Measurements from ENCODE around the gene APOA1.
A peak's percentile ranks its signal among the peaks of the same experiment; 100 is the strongest.

The APOA1 gene

GRCh38 chr11:116837231-116838091, at the start of gene APOA1:
TSS of gene APOA1 (minus strand) at chr11:116837622. CDS start at chr11:116837387, 235 bp downstream.
- no peak for DNase-seq

GRCh38 chr11:116885951-116886655, 48.7 kb upstream of the APOA1 start:
- no peak for DNase-seq

- no peak for DNase-seq
Measured at GRCh38 chr11:116882386-116882785, 45.0 kb upstream of the APOA1 start.

- DNase-seq = no peak
Measured at GRCh38 chr11:116881143-116881542, 43.7 kb upstream of the APOA1 start.

- peak; percentile 32 to 47 for DNase-seq
Measured at GRCh38 chr11:116879800-116880625, 42.6 kb upstream of the APOA1 start.

GRCh38 chr11:116876656-116877055, 39.2 kb upstream of the APOA1 start:
- DNase-seq = no peak

DNA sequence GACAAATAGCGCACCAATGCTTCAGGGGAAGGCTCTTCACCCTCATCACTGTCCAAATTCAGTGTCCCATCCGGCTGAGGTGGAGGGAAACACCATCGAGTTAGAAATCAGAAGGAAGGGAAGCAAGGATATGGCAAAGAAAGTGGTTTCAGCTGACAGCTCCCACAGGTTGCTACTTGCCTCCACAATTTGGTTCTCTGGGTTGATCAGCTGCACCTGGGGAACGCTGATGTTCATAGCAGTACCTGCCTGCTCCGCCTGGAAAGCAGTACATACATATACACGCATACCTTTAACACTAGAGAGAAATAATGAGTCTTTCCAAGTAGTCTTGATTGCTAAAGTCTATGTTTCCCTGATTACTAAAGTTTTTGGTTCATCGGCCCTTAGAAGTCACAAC, 37.8 kb upstream of the APOA1 start:
- no peak for DNase-seq

GRCh38 chr11:116874251-116874650, 36.8 kb upstream of the APOA1 start:
- no peak for DNase-seq

- no peak for DNase-seq
Measured at GRCh38 chr11:116873381-116873780, 36.0 kb upstream of the APOA1 start.

DNA sequence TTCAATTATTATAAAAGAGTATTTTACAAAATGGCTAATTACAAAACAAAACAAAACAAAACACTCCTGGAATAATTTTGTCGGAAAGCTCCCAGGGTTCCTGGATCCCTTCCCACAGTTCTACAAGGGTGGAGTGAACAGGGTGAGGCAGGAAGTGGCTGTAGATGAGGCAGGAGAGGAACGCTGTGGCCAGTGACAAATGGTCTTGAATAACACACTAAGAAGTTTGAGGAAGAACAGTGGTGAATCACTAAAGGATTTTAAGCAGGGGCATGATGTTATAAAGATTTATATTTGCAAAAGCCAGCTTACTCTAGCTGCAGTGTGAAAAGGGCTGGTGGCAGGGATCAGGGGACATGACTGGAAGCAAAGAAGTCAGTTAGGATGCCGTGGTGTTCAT, 33.8 kb upstream of the APOA1 start:
- no peak for DNase-seq

DNA sequence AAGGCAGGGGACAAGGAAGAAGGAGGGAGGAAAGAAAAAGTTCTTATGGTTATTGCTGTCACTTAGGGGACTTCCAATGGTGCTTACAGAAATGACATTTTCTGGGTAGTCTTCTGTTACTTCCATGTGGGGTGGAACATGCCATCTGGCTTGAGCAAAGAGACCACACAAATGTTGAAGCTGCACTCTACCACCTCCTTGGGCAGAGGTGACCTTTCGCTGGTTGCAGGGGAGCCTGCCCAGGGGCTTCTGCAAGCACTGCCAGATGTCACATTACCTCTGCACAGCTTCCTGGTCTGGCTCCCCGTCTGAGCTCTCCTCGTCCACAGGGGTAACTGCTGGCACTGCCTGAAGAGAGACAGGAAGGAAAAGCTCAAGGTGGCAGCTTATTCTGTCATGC, 32.6 kb upstream of the APOA1 start:
- DNase-seq = no peak

DNA sequence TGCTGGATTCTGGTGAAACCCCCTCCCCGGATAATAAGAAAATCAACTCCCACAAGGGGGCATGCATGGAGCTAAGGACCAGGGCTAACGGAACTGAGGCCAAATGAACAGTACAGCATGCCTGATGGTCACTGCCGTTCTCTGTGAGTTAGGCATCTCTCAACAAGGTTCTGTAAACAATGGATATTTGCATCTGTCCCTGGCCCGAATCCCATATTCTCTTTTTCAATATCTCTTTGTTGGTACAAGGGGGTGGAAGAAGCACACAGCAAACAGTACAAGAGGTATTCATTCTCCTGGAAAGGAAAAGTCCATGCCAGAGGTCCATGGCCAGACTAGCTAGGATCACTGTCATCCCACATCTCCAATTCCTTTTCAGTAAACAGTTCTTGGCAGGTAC, 32.2 kb upstream of the APOA1 start:
- DNase-seq = no peak

- no peak for DNase-seq
Measured at GRCh38 chr11:116868066-116868465, 30.6 kb upstream of the APOA1 start.

- DNase-seq = no peak
Measured at GRCh38 chr11:116867619-116868018, 30.2 kb upstream of the APOA1 start.

- DNase-seq = no peak
Measured at GRCh38 chr11:116866804-116867455, 29.5 kb upstream of the APOA1 start.

DNA sequence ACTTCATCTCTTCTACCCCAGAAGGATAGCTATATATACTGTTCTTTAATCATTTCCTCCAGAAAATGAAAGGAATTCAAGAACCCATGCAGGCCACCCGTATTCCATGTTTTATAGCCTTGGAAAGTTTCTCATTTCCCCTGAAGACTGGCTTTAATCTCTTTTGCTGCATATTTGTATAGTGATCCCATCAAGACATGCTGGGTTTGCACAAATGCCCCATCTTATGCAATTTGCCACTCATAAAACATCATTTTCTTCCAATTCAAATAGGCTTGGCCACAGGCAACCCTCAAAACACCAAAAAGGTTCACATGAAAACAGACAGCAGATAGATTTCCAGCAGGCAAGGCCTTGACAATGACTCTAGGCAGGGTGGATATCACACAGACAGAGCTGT, 28.3 kb upstream of the APOA1 start:
- no peak for DNase-seq

GRCh38 chr11:116864531-116864930, 27.1 kb upstream of the APOA1 start:
- no peak for DNase-seq

DNA sequence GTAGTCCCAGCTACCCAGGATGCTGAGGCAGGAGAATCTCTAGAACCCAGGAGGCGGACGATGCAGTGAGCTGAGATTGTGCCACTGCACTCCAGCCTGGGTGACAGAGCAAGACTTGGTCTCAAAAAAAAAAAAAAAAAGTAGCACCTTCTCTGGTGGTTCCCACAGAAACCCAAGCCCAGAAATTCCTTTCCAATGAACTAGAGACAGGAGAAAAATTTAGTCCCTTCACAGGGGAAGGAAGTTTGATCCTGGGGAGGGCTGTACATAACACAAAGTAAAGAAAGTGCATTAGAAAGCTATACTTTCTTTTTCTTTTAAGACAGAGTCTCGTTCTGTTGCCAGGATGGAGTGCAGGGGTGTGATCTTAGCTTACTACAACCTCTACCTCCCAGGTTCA, 25.5 kb upstream of the APOA1 start:
- no peak for DNase-seq

GRCh38 chr11:116862185-116862584, 24.8 kb upstream of the APOA1 start:
- DNase-seq = no peak

DNA sequence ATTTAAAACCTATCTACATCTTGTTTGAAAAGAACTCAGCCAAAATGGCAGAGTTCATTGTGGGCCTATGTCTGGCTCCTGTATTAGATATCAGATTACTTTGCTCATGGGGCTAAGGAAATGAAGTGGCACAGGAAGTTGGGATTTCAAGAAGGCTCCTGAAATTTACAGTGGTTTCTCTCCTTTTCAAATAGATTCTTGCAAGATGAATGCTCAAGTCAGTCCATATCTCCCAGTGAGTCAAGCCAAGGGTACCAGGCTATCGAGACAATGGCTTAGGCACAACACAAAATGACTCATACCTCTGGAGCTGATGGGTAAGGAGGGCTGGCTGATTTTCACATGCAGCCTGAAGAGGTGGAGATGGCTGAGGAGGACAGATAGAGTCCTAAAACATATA, 24.1 kb upstream of the APOA1 start:
- no peak for DNase-seq

GRCh38 chr11:116860303-116860702, 22.9 kb upstream of the APOA1 start:
- DNase-seq = no peak

- no peak for DNase-seq
Measured at GRCh38 chr11:116859175-116859574, 21.8 kb upstream of the APOA1 start.

GRCh38 chr11:116857936-116858335, 20.5 kb upstream of the APOA1 start:
- DNase-seq = no peak

All from SHP77 (cell line).